GM19438 (cell line): ENCODE data around the gene PRAMEF18.
"Not testable (repeated sequence)": the region's sequence is repeated elsewhere in the genome, so short reads cannot be mapped to it uniquely, and the experiment has no call there.

Source experiments
- ATAC-seq: cut with Tn5 transposase; IDR thresholded peaks from one replicate; pipeline ENCODE4 v1.9.1; 2021; ENCODE audit warnings: low read depth; ENCODE audit not compliant: unreplicated experiment

The PRAMEF18 gene

DNA sequence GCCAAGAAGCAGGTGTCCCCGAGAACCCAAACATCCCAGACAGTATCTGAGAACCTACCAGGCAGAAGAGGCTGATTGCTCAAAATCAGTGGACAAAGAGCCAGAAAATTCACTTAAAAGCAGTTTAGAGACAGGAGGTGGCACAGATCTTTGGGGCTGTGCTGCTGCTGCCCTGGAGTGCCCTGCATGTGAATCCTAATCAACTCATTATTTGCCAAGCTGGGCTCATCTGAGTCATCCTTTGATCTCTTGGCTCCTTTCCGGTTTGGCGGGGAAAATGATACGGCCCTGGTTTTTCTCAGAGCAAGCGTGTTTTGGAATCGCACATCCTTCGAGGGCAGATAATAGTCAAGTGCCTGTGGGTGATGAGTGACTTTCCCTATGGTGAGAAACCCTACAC lies 9.3 kb downstream of the PRAMEF18 start:
- ATAC-seq: not testable (repeated sequence)

DNA sequence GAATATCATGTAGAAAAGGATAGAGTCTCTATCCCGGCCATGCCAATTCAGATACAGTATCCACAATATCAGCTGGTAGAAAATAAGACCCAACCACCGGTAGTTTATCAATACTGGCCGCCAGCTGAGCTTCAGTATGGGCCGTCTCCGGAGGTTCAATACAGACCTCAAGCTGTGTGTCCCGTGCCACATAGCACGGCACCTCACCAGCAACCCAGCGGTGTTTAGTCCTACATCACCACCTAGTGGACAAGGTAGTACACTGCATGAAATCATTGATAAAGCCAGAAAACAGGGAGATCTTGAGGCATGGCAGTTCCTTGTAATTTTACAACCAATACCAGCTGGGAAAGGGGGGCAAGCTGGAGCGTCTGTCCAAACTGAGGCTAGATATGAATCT lies 17.2 kb downstream of the PRAMEF18 start:
- ATAC-seq: not testable (repeated sequence)

DNA sequence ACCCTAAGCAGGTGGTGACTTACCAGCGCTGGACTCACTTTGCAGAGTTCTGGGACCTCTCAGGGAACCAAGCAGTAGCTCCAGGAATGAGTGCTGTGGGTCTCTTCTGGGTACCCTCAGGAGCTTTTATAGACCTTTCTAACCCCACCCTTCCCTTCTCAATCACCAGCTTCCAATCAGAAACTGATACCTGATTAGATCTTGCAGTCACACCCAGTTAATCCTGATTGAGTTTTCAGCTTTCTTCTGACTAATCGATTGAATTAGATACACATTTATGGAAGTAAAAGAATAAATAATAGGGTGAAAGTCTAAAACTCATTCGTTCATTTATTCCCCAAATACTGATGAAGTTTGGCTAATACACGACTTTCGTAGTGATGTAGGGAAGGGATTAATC lies 24.6 kb downstream of the PRAMEF18 start, which contains the start of gene PRAMEF13:
Gene PRAMEF13 (minus strand): TSS at position 101 of the 400 bp plus-strand sequence. CDS start 1,820 bp downstream, outside the sequence.
- ATAC-seq: not testable (repeated sequence)
